Upper lobe of right lung (tissue), 1 donor: ENCODE measurements around the gene STAT6. TPM values are rescaled to one million over a fixed set of nuclear protein-coding genes. Genes with fewer than 3 reads are reported as not detected.

Experiments used
- ATAC-seq: fragments of 200-7000 bp; cut with Tn5 transposase; one replicate; pipeline ENCODE4 v1.9.1; 2020; ENCODE audit warnings: mild to moderate bottlenecking, moderate library complexity
- DNase-seq: peaks from one replicate; pipeline ENCODE4 v3.0.0-alpha.2; 2020
- H3K27ac ChIP-seq: fragments of 200-600 bp; one replicate; pipeline ENCODE4 v1.8.0; 2022
- H3K27me3 ChIP-seq: fragments of 200-600 bp; one replicate; pipeline ENCODE4 v1.8.0; 2022; ENCODE audit warnings: mild to moderate bottlenecking
- H3K36me3 ChIP-seq: fragments of 200-600 bp; one replicate; pipeline ENCODE4 v1.8.0; 2022
- H3K4me1 ChIP-seq: fragments of 200-600 bp; one replicate; pipeline ENCODE4 v1.8.0; 2022
- H3K4me3 ChIP-seq: fragments of 200-600 bp; one replicate; pipeline ENCODE4 v1.8.0; 2022; ENCODE audit warnings: mild to moderate bottlenecking
- H3K9me3 ChIP-seq: fragments of 200-600 bp; one replicate; pipeline ENCODE4 v1.8.0; 2022
- CTCF ChIP-seq: fragments of 200-600 bp; IDR thresholded peaks from one replicate; pipeline ENCODE4 v1.8.0; 2022; ENCODE audit warnings: antibody characterized with exemption
- intact Hi-C: fragments of 100-400 bp; cut with DNase I; formaldehyde crosslinking; loops from one replicate; pipeline ENCODE4 v1.11.0; 2022
- total RNA-seq: library from RNA; stranded (reverse); fragmentation: NEBNext Ultra II Directional; extraction: Animal tissue kit (Norgen Biotek cat#: 25700); gene quantifications from one replicate; pipeline ENCODE4 v1.2.1, GENCODE V29; 2021
- donor health status: DM: no; HTN: yes; CAD: no; lungs with severe emphysema.

STAT6 gene
- total RNA-seq, 1 donor from 2014 or later, result 230 TPM

- Histone ChIP-seq H3K4me3 (no peak overlapping the region), H3K27me3 (no peaks in the 10 kb centered on the region), H3K27ac (no peak overlapping the region), H3K4me1 (peaks cover 24% of the 10 kb centered on the region), H3K36me3 (peaks cover 76% of the 10 kb centered on the region), H3K9me3 (no peaks in the 10 kb centered on the region)
- DNase-seq, result no peak
- intact Hi-C loops, result loop anchor here (5.0 kb wide), 1 partner anchor 33 kb away; no protein-coding TSS in a partner anchor
- no peak for TF ChIP-seq CTCF
- no peak for ATAC-seq
These were observed 6.0 kb downstream of the STAT6 start for GRCh38 chr12:57105011-57105753.

- H3K4me1 ChIP-seq, result peaks cover 21% of the 10 kb centered on the region
- no peak for TF ChIP-seq CTCF
- intact Hi-C loops, result no loop called here
- ATAC-seq, result no peak
- DNase-seq, result no peak
- H3K36me3 ChIP-seq, result peaks cover 84% of the 10 kb centered on the region
- no peak overlapping the region for H3K27ac ChIP-seq
- H3K9me3 ChIP-seq, result no peaks in the 10 kb centered on the region
- H3K27me3 ChIP-seq, result no peaks in the 10 kb centered on the region
- H3K4me3 ChIP-seq, result no peak overlapping the region
These were observed 6.8 kb downstream of the STAT6 start for GRCh38 chr12:57104292-57104910.

GRCh38 chr12:57103856-57104255 is 7.3 kb downstream of the STAT6 start:
- Histone ChIP-seq H3K27ac (no peak overlapping the region), H3K27me3 (no peaks in the 10 kb centered on the region), H3K4me3 (no peak overlapping the region), H3K36me3 (peaks cover 85% of the 10 kb centered on the region), H3K9me3 (no peaks in the 10 kb centered on the region), H3K4me1 (peaks cover 18% of the 10 kb centered on the region)
- TF ChIP-seq CTCF, result no peak
- ATAC-seq (no peak), DNase-seq (no peak)
- intact Hi-C loops, result no loop called here

GRCh38 chr12:57101892-57102695 is 9.1 kb downstream of the STAT6 start:
- H3K27ac ChIP-seq, result no peak overlapping the region
- no peaks in the 10 kb centered on the region for H3K9me3 ChIP-seq
- no peaks in the 10 kb centered on the region for H3K27me3 ChIP-seq
- peaks cover 6% of the 10 kb centered on the region for H3K4me1 ChIP-seq
- intact Hi-C loops, result no loop called here
- TF ChIP-seq CTCF, result no peak
- DNase-seq (no peak), ATAC-seq (no peak)
- peaks cover 85% of the 10 kb centered on the region for H3K36me3 ChIP-seq
- no peak overlapping the region for H3K4me3 ChIP-seq

GRCh38 chr12:57099766-57100165 is 11.4 kb downstream of the STAT6 start:
- DNase-seq (no peak), ATAC-seq (no peak)
- peak overlapping the region; percentile 13 for H3K27ac ChIP-seq
- TF ChIP-seq CTCF, result no peak
- H3K27me3 ChIP-seq, result no peaks in the 10 kb centered on the region
- no peak overlapping the region for H3K4me3 ChIP-seq
- intact Hi-C loops, result no loop called here
- H3K9me3 ChIP-seq, result no peaks in the 10 kb centered on the region
- H3K4me1 ChIP-seq, result peaks cover 11% of the 10 kb centered on the region
- H3K36me3 ChIP-seq, result peaks cover 85% of the 10 kb centered on the region
